ENCODE results near the gene HIVEP3. TPM values are rescaled to one million over a fixed set of nuclear protein-coding genes. Genes with fewer than 3 reads are reported as not detected.

HIVEP3 gene
- total RNA-seq, 1 experiment from 2014 or later, result 6.0 TPM

DNA sequence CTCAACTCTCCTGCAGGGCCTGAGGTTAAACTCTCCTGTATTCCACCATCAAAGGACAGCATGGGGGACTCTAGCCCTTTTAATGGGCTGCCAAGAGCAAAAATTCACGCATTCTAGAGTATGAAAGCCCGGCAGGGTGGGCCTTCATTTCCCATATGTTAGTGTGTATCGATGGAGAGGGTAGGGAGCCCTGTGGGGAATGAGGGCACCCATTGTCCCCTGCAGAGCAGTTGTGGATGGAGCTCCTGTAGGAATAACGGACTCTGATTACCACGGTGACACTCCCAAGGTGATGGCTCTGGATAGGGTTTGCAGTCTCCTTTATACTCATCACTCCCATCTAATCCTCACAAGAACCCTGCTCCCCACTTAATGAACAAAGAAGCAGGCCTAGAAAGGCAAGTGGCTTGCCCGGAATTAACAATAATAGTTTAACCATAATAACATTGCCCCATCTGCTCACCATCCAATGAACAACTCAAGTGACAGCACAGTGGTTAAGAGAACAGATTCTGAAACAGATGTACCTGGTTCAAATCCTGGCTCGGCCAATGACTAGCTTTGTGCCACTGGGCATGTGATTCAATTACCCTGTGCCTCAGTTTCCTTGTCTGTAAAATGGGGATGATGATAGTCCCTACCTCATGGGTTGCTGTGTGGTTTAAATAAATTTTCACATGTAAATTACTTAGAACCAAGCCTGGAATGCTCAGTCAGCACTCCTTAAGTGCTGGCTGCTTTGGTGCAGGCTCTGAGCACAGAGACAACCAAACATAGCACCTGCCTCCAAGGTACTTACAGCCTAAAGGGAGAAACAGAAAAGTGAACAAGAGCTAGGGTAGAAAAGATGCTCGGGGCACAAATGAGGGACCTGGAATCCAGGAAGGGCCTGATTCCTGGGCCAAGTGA is 29.0 kb downstream of the HIVEP3 start:
- H3K27me3 ChIP-seq (ENCODE audit: control insufficient read depth, insufficient read depth, low read length), result no peaks in the 10 kb centered on the region
- ChIA-PET CTCF (no interaction called here), POLR2A (no interaction called here)
- no peak for DNase-seq (ENCODE audit: low read depth, low spot score)
- no peaks in the 10 kb centered on the region for H3K36me3 ChIP-seq (ENCODE audit: control insufficient read depth, insufficient read depth, low read length)
- no peak for ATAC-seq
- no peak overlapping the region for H3K4me3 ChIP-seq (ENCODE audit: low read depth in 2 of 2, low read length in 2 of 2)
- H3K27ac ChIP-seq (ENCODE audit: low read length), result peak overlapping the region; percentile 79; the same call in 1 of the 2 replicates
- peaks cover 24% of the 10 kb centered on the region for H3K4me1 ChIP-seq (ENCODE audit: control insufficient read depth, insufficient read depth, low read length)
- no TSS peak for BruUV-seq (replicated peaks)
- H3K9me3 ChIP-seq (ENCODE audit: control insufficient read depth, insufficient read depth, low read depth, low read length), result no peaks in the 10 kb centered on the region
- in situ Hi-C loops (cut with HindIII; ENCODE audit: low pct_unique_long_range_greater_than_20kb, low sequenced_read_pairs) (no loop called here), intact Hi-C loops (cut with micrococcal nuclease; ENCODE audit: unreplicated experiment) (no loop called here)
- no peak for TF ChIP-seq TCF7L2 (IDR thresholded peaks at IDR 0.05; ENCODE audit: low read depth, low read length)
- TF ChIP-seq, protein P1, sequence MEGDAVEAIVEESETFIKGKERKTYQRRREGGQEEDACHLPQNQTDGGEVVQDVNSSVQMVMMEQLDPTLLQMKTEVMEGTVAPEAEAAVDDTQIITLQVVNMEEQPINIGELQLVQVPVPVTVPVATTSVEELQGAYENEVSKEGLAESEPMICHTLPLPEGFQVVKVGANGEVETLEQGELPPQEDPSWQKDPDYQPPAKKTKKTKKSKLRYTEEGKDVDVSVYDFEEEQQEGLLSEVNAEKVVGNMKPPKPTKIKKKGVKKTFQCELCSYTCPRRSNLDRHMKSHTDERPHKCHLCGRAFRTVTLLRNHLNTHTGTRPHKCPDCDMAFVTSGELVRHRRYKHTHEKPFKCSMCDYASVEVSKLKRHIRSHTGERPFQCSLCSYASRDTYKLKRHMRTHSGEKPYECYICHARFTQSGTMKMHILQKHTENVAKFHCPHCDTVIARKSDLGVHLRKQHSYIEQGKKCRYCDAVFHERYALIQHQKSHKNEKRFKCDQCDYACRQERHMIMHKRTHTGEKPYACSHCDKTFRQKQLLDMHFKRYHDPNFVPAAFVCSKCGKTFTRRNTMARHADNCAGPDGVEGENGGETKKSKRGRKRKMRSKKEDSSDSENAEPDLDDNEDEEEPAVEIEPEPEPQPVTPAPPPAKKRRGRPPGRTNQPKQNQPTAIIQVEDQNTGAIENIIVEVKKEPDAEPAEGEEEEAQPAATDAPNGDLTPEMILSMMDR (IDR thresholded peaks at IDR 0.05), result no peak
- TF ChIP-seq SIN3A (IDR thresholded peaks at IDR 0.05; ENCODE audit: borderline replicate concordance, insufficient read depth, low read depth, low read length), result no peak
- no peak for TF ChIP-seq POLR2AphosphoS5 (IDR thresholded peaks at IDR 0.05; ENCODE audit: low read depth, low read length)
- TF ChIP-seq, protein P2, sequence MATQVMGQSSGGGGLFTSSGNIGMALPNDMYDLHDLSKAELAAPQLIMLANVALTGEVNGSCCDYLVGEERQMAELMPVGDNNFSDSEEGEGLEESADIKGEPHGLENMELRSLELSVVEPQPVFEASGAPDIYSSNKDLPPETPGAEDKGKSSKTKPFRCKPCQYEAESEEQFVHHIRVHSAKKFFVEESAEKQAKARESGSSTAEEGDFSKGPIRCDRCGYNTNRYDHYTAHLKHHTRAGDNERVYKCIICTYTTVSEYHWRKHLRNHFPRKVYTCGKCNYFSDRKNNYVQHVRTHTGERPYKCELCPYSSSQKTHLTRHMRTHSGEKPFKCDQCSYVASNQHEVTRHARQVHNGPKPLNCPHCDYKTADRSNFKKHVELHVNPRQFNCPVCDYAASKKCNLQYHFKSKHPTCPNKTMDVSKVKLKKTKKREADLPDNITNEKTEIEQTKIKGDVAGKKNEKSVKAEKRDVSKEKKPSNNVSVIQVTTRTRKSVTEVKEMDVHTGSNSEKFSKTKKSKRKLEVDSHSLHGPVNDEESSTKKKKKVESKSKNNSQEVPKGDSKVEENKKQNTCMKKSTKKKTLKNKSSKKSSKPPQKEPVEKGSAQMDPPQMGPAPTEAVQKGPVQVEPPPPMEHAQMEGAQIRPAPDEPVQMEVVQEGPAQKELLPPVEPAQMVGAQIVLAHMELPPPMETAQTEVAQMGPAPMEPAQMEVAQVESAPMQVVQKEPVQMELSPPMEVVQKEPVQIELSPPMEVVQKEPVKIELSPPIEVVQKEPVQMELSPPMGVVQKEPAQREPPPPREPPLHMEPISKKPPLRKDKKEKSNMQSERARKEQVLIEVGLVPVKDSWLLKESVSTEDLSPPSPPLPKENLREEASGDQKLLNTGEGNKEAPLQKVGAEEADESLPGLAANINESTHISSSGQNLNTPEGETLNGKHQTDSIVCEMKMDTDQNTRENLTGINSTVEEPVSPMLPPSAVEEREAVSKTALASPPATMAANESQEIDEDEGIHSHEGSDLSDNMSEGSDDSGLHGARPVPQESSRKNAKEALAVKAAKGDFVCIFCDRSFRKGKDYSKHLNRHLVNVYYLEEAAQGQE (IDR thresholded peaks at IDR 0.05; ENCODE audit: insufficient read depth in 1 of 2, low read depth in 2 of 2, low read length in 1 of 2), result no peak

- no peak for DNase-seq (ENCODE audit: low read depth, low spot score)
- TF ChIP-seq, protein P1 (IDR thresholded peaks at IDR 0.05), result no peak
- TF ChIP-seq SIN3A (IDR thresholded peaks at IDR 0.05; ENCODE audit: borderline replicate concordance, insufficient read depth, low read depth, low read length) (no peak), POLR2AphosphoS5 (IDR thresholded peaks at IDR 0.05; ENCODE audit: low read depth, low read length) (no peak), TCF7L2 (IDR thresholded peaks at IDR 0.05; ENCODE audit: low read depth, low read length) (no peak)
- TF ChIP-seq, protein P2 (IDR thresholded peaks at IDR 0.05; ENCODE audit: insufficient read depth in 1 of 2, low read depth in 2 of 2, low read length in 1 of 2), result no peak
- POLR2A ChIA-PET, result no interaction called here
- no peaks in the 10 kb centered on the region for H3K27me3 ChIP-seq (ENCODE audit: control insufficient read depth, insufficient read depth, low read length)
- in situ Hi-C loops (cut with HindIII; ENCODE audit: low pct_unique_long_range_greater_than_20kb, low sequenced_read_pairs) (no loop called here), intact Hi-C loops (cut with micrococcal nuclease; ENCODE audit: unreplicated experiment) (no loop called here)
- H3K9me3 ChIP-seq (ENCODE audit: control insufficient read depth, insufficient read depth, low read depth, low read length), result no peaks in the 10 kb centered on the region
- no peak overlapping the region for H3K4me3 ChIP-seq (ENCODE audit: low read depth in 2 of 2, low read length in 2 of 2)
- H3K36me3 ChIP-seq (ENCODE audit: control insufficient read depth, insufficient read depth, low read length), result no peaks in the 10 kb centered on the region
- peaks cover 19% of the 10 kb centered on the region for H3K4me1 ChIP-seq (ENCODE audit: control insufficient read depth, insufficient read depth, low read length)
- no peak overlapping the region for H3K27ac ChIP-seq (ENCODE audit: low read length)
- CTCF ChIA-PET, result no interaction called here
- BruUV-seq (replicated peaks), result no TSS peak
- ATAC-seq, result no peak
Measured at GRCh38 chr1:41888756-41889155, 30.0 kb downstream of the HIVEP3 start.

Data from Panc1 (cell line).